Mesothelial cell of epicardium (in vitro differentiated cells): ENCODE data around the gene RPA1. TPM values are rescaled to one million over a fixed set of nuclear protein-coding genes. Genes with fewer than 3 reads are reported as not detected.
"Not testable (repeated sequence)": the region's sequence is repeated elsewhere in the genome, so short reads cannot be mapped to it uniquely, and the experiment has no call there.

Experiments
- DNase-seq, 2 experiments: peaks; one replicate each; pipeline ENCODE4 v3.0.0; 2021; ENCODE audit warnings: low spot score in 2 of 2; ENCODE audit not compliant: unreplicated experiment in 2 of 2
- H3K27ac Mint-ChIP-seq: 2 replicates; pipeline ENCODE4 v1.8.0; 2021; ENCODE audit warnings: mixed read lengths
- H3K27me3 Mint-ChIP-seq: 2 replicates; pipeline ENCODE4 v1.8.0; 2021; ENCODE audit warnings: low read depth, mixed read lengths
- H3K36me3 Mint-ChIP-seq: 2 replicates; pipeline ENCODE4 v1.8.0; 2021; ENCODE audit warnings: mixed read lengths
- H3K4me1 Mint-ChIP-seq: 2 replicates; pipeline ENCODE4 v1.8.0; 2021; ENCODE audit warnings: mixed read lengths
- H3K4me3 Mint-ChIP-seq: 2 replicates; pipeline ENCODE4 v1.8.0; 2021; ENCODE audit warnings: mild to moderate bottlenecking, moderate library complexity, mixed read lengths
- H3K9me3 Mint-ChIP-seq: 2 replicates; pipeline ENCODE4 v1.8.0; 2021; ENCODE audit warnings: mixed read lengths
- total RNA-seq: library from RNA; stranded (reverse); gene quantifications from 3 replicates; pipeline ENCODE4 v1.2.1, GENCODE V29; 2021
- TF ChIP-seq, protein P1 (sequence below): fragments of 200-600 bp; sonication (generic); IDR thresholded peaks from one replicate; pipeline ENCODE4 v1.5.0; 2021; ENCODE audit warnings: antibody characterized with exemption; ENCODE audit not compliant: unreplicated experiment

Gene RPA1
- total RNA-seq, 1 donor from 2014 or later, result 94.2 TPM

GRCh38 chr17:1803280-1803679 lies 26.5 kb upstream of the RPA1 start:
- no peak for DNase-seq
- Mint-ChIP-seq H3K27me3 (no peaks in the 10 kb centered on the region), H3K27ac (no peak overlapping the region), H3K4me3 (no peak overlapping the region), H3K36me3 (peaks cover 19% of the 10 kb centered on the region), H3K9me3 (no peaks in the 10 kb centered on the region), H3K4me1 (no peaks in the 10 kb centered on the region)
- TF ChIP-seq, protein P1, sequence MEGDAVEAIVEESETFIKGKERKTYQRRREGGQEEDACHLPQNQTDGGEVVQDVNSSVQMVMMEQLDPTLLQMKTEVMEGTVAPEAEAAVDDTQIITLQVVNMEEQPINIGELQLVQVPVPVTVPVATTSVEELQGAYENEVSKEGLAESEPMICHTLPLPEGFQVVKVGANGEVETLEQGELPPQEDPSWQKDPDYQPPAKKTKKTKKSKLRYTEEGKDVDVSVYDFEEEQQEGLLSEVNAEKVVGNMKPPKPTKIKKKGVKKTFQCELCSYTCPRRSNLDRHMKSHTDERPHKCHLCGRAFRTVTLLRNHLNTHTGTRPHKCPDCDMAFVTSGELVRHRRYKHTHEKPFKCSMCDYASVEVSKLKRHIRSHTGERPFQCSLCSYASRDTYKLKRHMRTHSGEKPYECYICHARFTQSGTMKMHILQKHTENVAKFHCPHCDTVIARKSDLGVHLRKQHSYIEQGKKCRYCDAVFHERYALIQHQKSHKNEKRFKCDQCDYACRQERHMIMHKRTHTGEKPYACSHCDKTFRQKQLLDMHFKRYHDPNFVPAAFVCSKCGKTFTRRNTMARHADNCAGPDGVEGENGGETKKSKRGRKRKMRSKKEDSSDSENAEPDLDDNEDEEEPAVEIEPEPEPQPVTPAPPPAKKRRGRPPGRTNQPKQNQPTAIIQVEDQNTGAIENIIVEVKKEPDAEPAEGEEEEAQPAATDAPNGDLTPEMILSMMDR, result no peak

GRCh38 chr17:1807890-1808289 lies 21.9 kb upstream of the RPA1 start:
- TF ChIP-seq, protein P1, result no peak
- no peaks in the 10 kb centered on the region for H3K9me3 Mint-ChIP-seq
- no peak overlapping the region for H3K4me3 Mint-ChIP-seq
- no peaks in the 10 kb centered on the region for H3K27me3 Mint-ChIP-seq
- no peak overlapping the region for H3K27ac Mint-ChIP-seq
- no peak for DNase-seq
- no peaks in the 10 kb centered on the region for H3K4me1 Mint-ChIP-seq
- H3K36me3 Mint-ChIP-seq, result peaks cover 13% of the 10 kb centered on the region

DNA sequence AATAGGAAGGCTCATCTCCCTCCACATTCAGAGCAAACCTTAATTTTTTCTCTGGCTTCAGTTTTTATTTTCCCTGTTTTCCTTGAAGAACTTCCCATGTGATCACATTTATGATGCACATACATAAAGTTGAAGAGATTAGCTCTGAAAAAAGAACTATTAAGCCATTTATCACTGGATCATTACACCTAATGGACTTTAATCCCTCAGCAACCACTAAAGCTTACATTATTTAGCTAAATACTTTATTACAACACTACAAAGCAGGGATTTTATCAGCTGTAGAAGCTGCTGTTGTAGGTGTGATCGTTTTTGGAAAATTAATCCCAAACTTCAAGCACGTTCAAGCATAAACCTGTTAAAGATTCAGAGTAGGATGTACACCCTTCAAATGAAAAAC lies 21.2 kb upstream of the RPA1 start:
- Mint-ChIP-seq H3K36me3 (peaks cover 16% of the 10 kb centered on the region), H3K4me3 (no peak overlapping the region), H3K27ac (no peak overlapping the region), H3K9me3 (no peaks in the 10 kb centered on the region), H3K4me1 (no peaks in the 10 kb centered on the region), H3K27me3 (no peaks in the 10 kb centered on the region)
- TF ChIP-seq, protein P1, result no peak
- no peak for DNase-seq

- not testable (repeated sequence) for H3K36me3 Mint-ChIP-seq, H3K9me3 Mint-ChIP-seq, H3K27me3 Mint-ChIP-seq, H3K4me3 Mint-ChIP-seq, H3K27ac Mint-ChIP-seq, DNase-seq, H3K4me1 Mint-ChIP-seq
Observed at GRCh38 chr17:1809815-1810214, 20.0 kb upstream of the RPA1 start.

DNA sequence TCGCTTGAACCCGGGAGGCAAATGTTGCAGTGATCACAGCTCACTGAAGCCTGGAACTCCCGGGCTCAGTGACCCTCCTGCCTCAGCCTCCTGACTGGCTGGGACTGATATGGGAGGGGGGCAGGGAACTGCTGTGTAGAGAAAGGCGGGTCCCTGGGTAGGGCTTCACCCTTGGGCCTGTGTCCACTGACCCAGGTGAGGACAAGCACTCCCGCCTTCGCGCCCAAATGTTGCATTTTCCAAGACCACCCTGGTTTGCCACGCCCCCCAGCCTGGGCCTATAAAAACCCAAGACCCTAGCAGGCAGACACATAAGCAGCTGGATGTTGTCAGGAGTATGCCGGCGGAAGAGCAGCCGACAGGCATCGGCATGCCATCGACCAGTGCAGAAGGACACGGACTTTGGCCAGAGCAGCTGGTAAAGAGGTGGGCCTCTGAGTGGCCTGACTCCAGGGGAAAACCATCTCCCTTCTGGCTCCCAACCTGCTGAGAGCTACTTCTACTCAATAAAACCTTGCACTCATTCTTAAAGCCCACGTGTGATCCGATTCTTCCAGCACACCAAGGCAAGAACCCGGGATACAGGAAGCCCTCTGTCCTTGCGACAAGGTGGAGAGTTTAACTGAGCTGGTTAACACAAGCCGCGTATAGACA lies 19.2 kb upstream of the RPA1 start:
- H3K4me3 Mint-ChIP-seq, result no peak overlapping the region
- TF ChIP-seq, protein P1, result no peak
- peaks cover 8% of the 10 kb centered on the region for H3K36me3 Mint-ChIP-seq
- H3K4me1 Mint-ChIP-seq, result no peaks in the 10 kb centered on the region
- no peaks in the 10 kb centered on the region for H3K27me3 Mint-ChIP-seq
- H3K9me3 Mint-ChIP-seq, result no peaks in the 10 kb centered on the region
- DNase-seq, result no peak
- no peak overlapping the region for H3K27ac Mint-ChIP-seq

DNA sequence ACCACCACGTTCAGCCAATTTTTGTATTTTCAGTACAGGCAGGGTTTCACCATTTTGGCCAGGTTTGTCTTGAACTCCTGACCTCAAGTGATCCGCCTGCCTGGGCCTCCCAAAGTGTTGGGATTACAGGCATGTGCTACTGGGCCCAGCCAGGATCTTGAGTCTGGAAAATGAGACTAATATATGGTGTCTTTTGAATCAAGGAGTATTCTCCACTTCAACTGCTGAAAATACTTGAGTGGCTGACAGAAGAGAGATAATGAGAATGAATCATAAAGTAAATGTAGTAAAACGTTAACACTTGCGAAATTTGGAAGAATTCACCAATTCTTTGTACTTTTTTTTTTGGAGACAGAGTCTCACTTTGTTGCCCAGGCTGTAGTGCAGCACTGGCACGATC lies 16.7 kb upstream of the RPA1 start:
- H3K9me3 Mint-ChIP-seq, result no peaks in the 10 kb centered on the region
- H3K27me3 Mint-ChIP-seq, result no peaks in the 10 kb centered on the region
- peaks cover 13% of the 10 kb centered on the region for H3K36me3 Mint-ChIP-seq
- no peaks in the 10 kb centered on the region for H3K4me1 Mint-ChIP-seq
- H3K4me3 Mint-ChIP-seq, result no peak overlapping the region
- DNase-seq, result no peak
- H3K27ac Mint-ChIP-seq, result no peak overlapping the region
- TF ChIP-seq, protein P1, result no peak
